ENCODE results near the gene GPC2. TPM values are rescaled to one million over a fixed set of nuclear protein-coding genes. Genes with fewer than 3 reads are reported as not detected.

GPC2 gene
- polyA plus RNA-seq, 2 of the 4 experiments (the other 2 are of a cell fraction): 1.1 to 2.9 TPM

DNA sequence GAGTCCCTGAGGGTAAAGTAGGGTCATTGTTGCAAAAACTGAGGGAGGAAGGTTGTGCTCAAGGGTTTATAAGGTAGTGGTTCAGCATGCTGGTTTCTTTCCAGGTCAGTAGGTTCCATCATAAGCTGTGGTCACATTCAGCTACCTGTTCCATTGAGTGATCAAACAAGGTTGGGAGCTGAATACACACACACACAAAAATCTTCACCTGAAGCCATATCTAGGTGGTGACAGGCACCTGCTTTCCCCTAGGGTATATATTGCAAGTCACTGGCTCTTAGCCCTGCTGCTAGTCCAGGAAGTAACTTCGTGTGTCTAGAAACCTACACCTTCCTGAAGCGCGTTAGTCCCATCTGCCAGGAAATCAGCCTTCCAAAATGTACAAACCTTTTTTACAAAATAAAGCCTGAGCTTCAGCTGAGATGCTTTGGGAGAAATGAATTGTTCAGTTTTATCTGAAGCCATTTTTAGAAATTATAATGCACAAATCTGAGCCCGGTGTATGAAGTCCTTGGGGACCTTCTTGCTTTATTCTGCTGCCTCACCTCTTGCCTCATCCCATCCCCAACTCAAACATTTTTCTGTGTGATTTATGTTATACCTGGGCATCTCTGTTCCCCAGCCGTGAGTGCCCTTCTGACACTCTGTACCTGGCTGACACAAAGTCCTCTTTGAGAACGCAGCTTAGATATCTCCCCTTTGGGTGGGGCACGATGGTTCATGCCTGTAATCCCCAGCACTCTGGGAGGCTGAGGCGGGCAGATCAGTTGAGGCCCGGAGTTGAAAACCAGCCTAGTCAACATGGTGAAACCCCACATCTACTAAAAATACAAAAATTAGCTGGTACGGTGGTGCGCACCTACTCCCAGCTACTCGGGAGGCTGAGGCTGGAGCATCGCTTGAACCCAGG is 39.1 kb downstream of the GPC2 start (continued):
- TF ChIP-seq HMGXB4 (CRISPR knock-in tag; IDR thresholded peaks at IDR 0.05; ENCODE audit: borderline replicate concordance) (no peak), PHF8 (IDR thresholded peaks at IDR 0.05; ENCODE audit: borderline replicate concordance, low read depth) (no peak)

GRCh38 chr7:100132697-100133151 is 44.5 kb downstream of the GPC2 start:
- Histone ChIP-seq H3K9me3 (no peaks in the 10 kb centered on the region), H3K4me3 (no peak overlapping the region), H3K27ac (no peak overlapping the region), H3K4me1 (peaks cover 13% of the 10 kb centered on the region; the same call in 1 of the 3 replicates), H3K4me2 (peak overlapping the region; percentile 28; the same call in 2 of the 3 replicates)
- TF ChIP-seq JUN (IDR thresholded peaks at IDR 0.05) (no peak), BHLHE40 (IDR thresholded peaks at IDR 0.05; ENCODE audit: low read depth, low read length) (no peak), EHMT2 (IDR thresholded peaks at IDR 0.05; ENCODE audit: low read depth) (no peak), HDAC2 (IDR thresholded peaks at IDR 0.05) (no peak), SMC3 (IDR thresholded peaks at IDR 0.05) (peak; percentile 82), RAD21 (conservative IDR thresholded peaks at IDR 0.05 in 1 of 2, IDR thresholded peaks at IDR 0.05 in 1 of 2) (peak; percentile 90 to 96), HMGXB4 (CRISPR knock-in tag; IDR thresholded peaks at IDR 0.05; ENCODE audit: borderline replicate concordance) (no peak), CEBPB (IDR thresholded peaks at IDR 0.05) (no peak), ZNF302 (CRISPR knock-in tag; IDR thresholded peaks at IDR 0.05) (no peak), CTCF (IDR thresholded peaks at IDR 0.05) (peak; percentile 87), RNF2 (IDR thresholded peaks at IDR 0.05; ENCODE audit: borderline replicate concordance, low read depth) (no peak)
- TF ChIP-seq, protein P1, sequence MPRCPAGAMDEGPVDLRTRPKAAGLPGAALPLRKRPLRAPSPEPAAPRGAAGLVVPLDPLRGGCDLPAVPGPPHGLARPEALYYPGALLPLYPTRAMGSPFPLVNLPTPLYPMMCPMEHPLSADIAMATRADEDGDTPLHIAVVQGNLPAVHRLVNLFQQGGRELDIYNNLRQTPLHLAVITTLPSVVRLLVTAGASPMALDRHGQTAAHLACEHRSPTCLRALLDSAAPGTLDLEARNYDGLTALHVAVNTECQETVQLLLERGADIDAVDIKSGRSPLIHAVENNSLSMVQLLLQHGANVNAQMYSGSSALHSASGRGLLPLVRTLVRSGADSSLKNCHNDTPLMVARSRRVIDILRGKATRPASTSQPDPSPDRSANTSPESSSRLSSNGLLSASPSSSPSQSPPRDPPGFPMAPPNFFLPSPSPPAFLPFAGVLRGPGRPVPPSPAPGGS (IDR thresholded peaks at IDR 0.05): no peak
- WGBS (ENCODE audit: missing lambda C conversion rate): 14% methylated on average over 3 of the region's 3 CpGs
- ChIA-PET CTCF (interaction anchor here (0.7 to 13.2 kb wide), 40 partner anchors 11 to 318 kb away, joined by 3 to 245 read pairs (median 6); partner anchors contain the start of genes AP4M1, CNPY4, GPC2 and LAMTOR4), POLR2A (interaction anchor here (0.8 to 2.1 kb wide), 2 partner anchors 16 to 37 kb away, joined by 3 to 16 read pairs; partner anchors contain the start of gene LAMTOR4)
- peak; percentile 92 for ATAC-seq
- peak; percentile 74 to 86 for DNase-seq (ENCODE audit: low read depth in 1 of 2, low spot score in 1 of 2)
- FAIRE-seq: no peak
